ENCODE data around the gene MERTK. TPM values are rescaled to one million over a fixed set of nuclear protein-coding genes. Genes with fewer than 3 reads are reported as not detected.
"Not testable (repeated sequence)": the region's sequence is repeated elsewhere in the genome, so short reads cannot be mapped to it uniquely, and the experiment has no call there.

The MERTK gene
- total RNA-seq, 4 donors from 2014 or later = 5.5 to 6.7 (median 5.7) TPM

DNA sequence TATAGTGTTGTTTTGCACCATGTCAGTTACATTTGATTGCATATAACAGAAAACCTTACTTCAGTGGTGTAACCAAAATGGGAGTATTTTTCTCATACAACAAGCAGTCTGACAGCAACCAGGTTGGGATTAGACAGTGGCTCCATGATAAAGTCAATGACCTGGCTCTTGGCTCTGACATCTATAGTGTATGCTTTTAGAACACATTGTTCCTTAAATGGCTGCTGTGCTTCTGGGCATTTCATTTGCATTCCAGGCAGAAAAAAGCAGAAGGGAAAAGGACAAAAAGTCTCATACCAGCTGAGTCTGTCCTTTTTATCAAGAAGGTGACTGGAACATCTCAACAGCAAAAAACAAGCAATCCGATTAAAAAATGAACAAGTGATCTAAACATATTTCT lies 10.2 kb downstream of the MERTK start:
- peaks cover 44% of the 10 kb centered on the region for H3K4me1 ChIP-seq
- DNase-seq (ENCODE audit: low spot score in 2 of 2) = no peak
- H3K27ac ChIP-seq = peak overlapping the region; percentile 52
- H3K27me3 ChIP-seq = no peaks in the 10 kb centered on the region
- no peaks in the 10 kb centered on the region for H3K36me3 ChIP-seq
- 83% methylated on average over 1 of the region's 1 CpG for WGBS
- no peaks in the 10 kb centered on the region for H3K9me3 ChIP-seq
- TF ChIP-seq, protein P1, sequence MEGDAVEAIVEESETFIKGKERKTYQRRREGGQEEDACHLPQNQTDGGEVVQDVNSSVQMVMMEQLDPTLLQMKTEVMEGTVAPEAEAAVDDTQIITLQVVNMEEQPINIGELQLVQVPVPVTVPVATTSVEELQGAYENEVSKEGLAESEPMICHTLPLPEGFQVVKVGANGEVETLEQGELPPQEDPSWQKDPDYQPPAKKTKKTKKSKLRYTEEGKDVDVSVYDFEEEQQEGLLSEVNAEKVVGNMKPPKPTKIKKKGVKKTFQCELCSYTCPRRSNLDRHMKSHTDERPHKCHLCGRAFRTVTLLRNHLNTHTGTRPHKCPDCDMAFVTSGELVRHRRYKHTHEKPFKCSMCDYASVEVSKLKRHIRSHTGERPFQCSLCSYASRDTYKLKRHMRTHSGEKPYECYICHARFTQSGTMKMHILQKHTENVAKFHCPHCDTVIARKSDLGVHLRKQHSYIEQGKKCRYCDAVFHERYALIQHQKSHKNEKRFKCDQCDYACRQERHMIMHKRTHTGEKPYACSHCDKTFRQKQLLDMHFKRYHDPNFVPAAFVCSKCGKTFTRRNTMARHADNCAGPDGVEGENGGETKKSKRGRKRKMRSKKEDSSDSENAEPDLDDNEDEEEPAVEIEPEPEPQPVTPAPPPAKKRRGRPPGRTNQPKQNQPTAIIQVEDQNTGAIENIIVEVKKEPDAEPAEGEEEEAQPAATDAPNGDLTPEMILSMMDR (IDR thresholded peaks at IDR 0.05) = no peak
- no peak for TF ChIP-seq POLR2AphosphoS5 (IDR thresholded peaks at IDR 0.05)
- no peak for TF ChIP-seq EP300 (IDR thresholded peaks at IDR 0.05)
- TF ChIP-seq POLR2A (IDR thresholded peaks at IDR 0.05) = no peak
- no peak overlapping the region for H3K4me3 ChIP-seq

DNA sequence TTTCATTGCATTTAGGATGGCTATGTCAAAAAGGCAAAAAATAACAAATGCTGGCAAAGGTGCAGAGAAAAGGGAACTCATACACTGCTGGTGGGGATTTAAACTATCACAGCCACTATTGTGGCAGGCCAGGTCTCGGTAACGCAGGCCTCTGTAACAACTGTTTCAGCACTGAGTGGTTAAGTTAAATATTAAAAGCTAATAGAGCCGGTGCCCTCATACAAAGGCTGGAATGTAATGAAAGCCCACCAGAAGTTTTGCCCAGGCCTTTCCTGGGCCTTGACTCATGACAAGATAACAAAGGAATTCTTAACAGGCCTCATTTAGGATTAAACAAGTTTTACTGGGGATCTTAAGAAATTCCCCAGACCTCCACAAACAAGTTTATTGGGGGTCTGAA lies 10.7 kb downstream of the MERTK start:
- 90% methylated on average over 3 of the region's 3 CpGs for WGBS
- peak overlapping the region; percentile 52 for H3K27ac ChIP-seq
- peaks cover 39% of the 10 kb centered on the region for H3K4me1 ChIP-seq

DNA sequence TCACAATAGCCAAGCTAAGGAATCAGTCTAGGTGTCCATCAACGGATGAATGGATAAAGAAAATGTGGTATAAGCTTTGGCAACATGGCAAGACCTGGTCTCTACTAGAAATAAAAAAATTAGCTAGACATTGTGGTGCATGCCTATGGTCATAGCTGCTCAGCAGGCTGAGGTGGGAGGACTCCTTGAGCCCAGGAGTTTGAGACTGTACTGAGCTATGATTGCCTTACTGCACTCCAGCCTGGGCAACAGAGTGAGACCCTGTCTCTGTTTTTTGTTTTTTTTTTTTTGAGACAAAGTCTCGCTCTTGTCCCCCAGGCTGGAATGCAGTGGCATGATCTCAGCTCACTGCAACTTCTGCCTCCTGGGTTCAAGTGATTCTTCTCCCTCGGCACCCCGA lies 11.6 kb downstream of the MERTK start:
- H3K36me3 ChIP-seq; H3K27me3 ChIP-seq; DNase-seq (ENCODE audit: low spot score in 2 of 2); H3K9me3 ChIP-seq; H3K4me3 ChIP-seq; H3K27ac ChIP-seq: not testable (repeated sequence)
- 93% methylated on average over 4 of the region's 4 CpGs for WGBS
- H3K4me1 ChIP-seq = peaks cover 34% of the 10 kb centered on the region

More for the DNA sequence above, 10.7 kb downstream of the MERTK start:
- no peaks in the 10 kb centered on the region for H3K27me3 ChIP-seq
- H3K36me3 ChIP-seq = no peaks in the 10 kb centered on the region
- no peak for TF ChIP-seq POLR2A (IDR thresholded peaks at IDR 0.05)
- TF ChIP-seq, protein P1 (IDR thresholded peaks at IDR 0.05) = no peak
- TF ChIP-seq EP300 (IDR thresholded peaks at IDR 0.05) = no peak
- TF ChIP-seq POLR2AphosphoS5 (IDR thresholded peaks at IDR 0.05) = no peak
- H3K9me3 ChIP-seq = no peaks in the 10 kb centered on the region
- H3K4me3 ChIP-seq = no peak overlapping the region
- no peak for DNase-seq (ENCODE audit: low spot score in 2 of 2)

DNA sequence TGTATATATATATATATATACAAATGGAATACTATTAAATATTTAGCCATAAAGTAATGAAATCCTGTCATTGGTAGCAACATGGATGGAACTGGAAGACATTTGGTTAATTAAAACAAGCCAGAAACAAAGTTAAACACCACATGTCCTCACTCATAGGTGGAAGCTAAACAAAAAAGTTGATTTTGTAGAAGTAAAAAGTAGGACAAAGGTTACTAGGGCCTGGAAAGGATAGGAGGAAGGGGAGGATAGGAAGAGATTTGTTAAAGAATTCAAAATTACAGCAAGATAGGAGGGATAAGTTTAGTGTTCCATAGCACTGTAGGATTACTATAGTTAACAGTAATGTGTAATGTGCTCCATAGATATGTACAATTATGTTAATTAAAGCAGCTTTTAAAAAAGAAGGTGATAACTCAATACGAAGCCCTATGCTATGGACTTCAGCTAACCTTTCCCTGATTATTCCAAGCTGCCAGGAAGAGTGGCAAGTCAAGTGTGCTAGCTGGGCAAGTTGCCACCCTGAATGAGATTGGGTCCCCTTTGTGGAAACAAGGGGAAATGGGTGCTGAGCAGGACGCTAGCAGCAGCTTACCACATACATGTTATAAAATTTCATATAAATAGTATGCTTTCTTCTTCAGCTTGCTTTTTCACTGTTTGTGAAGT lies 12.3 kb downstream of the MERTK start:
- Histone ChIP-seq H3K36me3 (no peaks in the 10 kb centered on the region), H3K4me3 (no peak overlapping the region), H3K27ac (no peak overlapping the region), H3K27me3 (no peaks in the 10 kb centered on the region), H3K9me3 (no peaks in the 10 kb centered on the region), H3K4me1 (peaks cover 28% of the 10 kb centered on the region)
- 80% methylated on average over 2 of the region's 2 CpGs for WGBS
- TF ChIP-seq, protein P1 (IDR thresholded peaks at IDR 0.05) = no peak
- TF ChIP-seq EP300 (IDR thresholded peaks at IDR 0.05) (no peak), POLR2AphosphoS5 (IDR thresholded peaks at IDR 0.05) (no peak), POLR2A (IDR thresholded peaks at IDR 0.05) (no peak)
- DNase-seq (ENCODE audit: low spot score in 2 of 2) = no peak

DNA sequence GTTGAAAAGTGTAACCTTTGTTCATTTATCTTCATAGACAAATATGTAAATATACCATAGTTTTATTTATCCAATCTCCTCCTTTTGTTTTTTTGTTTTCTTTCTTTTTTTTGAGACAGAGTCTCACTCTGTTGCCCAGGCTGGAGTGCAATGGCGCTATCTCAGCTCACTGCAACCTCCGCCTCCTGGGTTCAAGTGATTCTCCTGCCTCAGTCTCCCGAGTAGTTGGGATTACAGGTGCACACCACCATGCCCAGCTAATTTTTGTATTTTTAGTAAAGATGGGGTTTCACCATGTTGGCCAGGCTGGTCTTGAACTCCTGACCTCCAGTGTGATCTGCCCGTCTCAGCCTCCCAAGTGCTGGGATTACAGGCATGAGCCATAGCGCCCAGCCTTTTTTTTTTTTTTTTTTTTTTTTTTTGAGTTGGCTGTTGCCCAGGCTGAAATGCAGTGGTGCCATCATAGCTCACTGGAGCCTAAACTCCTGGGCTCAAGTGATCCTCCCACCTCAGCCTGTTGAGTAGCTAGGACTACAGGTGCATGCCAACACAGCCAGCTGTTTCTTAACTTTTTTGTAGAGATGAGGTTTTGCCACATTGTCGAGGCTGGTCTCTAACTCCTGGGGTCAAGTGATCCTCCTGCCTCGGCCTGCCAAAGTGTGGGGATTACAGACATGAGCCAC lies 13.0 kb downstream of the MERTK start:
- not testable (repeated sequence) for H3K9me3 ChIP-seq; H3K27me3 ChIP-seq; H3K36me3 ChIP-seq; H3K27ac ChIP-seq; DNase-seq (ENCODE audit: low spot score in 2 of 2); H3K4me3 ChIP-seq
- 92% methylated on average over 7 of the region's 7 CpGs for WGBS
- peaks cover 22% of the 10 kb centered on the region for H3K4me1 ChIP-seq

DNA sequence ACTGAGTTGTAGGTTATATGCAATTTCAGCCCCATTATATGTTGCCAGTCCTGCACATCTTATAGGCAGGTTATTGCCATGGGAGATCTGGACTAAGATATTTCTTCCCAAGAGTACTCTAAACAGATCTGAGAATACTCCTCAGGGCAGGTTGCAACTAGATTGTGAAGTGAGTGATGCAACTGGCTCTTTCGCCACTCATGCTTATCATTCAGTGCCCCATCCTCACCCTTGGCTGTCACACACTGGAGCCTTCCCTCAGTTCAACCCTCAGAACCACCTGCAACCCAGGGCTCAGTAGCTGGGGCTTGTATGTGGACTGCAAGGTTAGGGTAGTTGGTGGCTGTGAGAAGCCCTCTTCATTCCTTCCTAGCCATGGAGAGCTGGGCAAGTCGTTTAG lies 14.1 kb downstream of the MERTK start:
- Histone ChIP-seq H3K9me3 (no peaks in the 10 kb centered on the region), H3K36me3 (peaks cover 3% of the 10 kb centered on the region), H3K27ac (no peak overlapping the region), H3K4me1 (peaks cover 15% of the 10 kb centered on the region), H3K27me3 (no peaks in the 10 kb centered on the region), H3K4me3 (no peak overlapping the region)
- 70% methylated on average over 2 of the region's 2 CpGs for WGBS
- TF ChIP-seq, protein P1 (IDR thresholded peaks at IDR 0.05) = no peak
- TF ChIP-seq POLR2AphosphoS5 (IDR thresholded peaks at IDR 0.05) (no peak), EP300 (IDR thresholded peaks at IDR 0.05) (no peak), POLR2A (IDR thresholded peaks at IDR 0.05) (no peak)
- DNase-seq (ENCODE audit: low spot score in 2 of 2) = no peak

Data from suprapubic skin (tissue), 4 donors.